GM12892 (cell line): Measurements from ENCODE around the gene HMGN1.

Experiments used
- DNase-seq: peaks from one replicate; pipeline ENCODE4 v3.0.0; 2011; ENCODE audit not compliant: insufficient read length
- FAIRE-seq: peaks from 2 replicates; lab custom pipeline; 2011; peaks lifted over from hg19 to GRCh38; lab: Jason Lieb, UNC
- POLR2A ChIP-seq: IDR thresholded peaks from 2 replicates; pipeline ENCODE4 v1.6.1; 2011; ENCODE audit warnings: low read depth, low read length, control low read depth
- POLR2AphosphoS5 ChIP-seq: IDR thresholded peaks from 2 replicates; pipeline ENCODE4 v1.6.1; 2011; ENCODE audit warnings: low read depth, low read length, control low read depth
- TAF1 ChIP-seq: IDR thresholded peaks from 2 replicates; pipeline ENCODE4 v1.6.1; 2011; ENCODE audit warnings: low read depth, mild to moderate bottlenecking, control low read depth, low read length, borderline replicate concordance

HMGN1 gene

GRCh38 chr21:39312112-39313041 is 36.5 kb downstream of the HMGN1 start:
- TF ChIP-seq TAF1 (no peak), POLR2A (no peak), POLR2AphosphoS5 (no peak)
- peak; percentile 85 for DNase-seq
- peak; percentile 87 for FAIRE-seq

GRCh38 chr21:39311164-39311563 is 37.7 kb downstream of the HMGN1 start:
- TF ChIP-seq TAF1 (no peak), POLR2A (no peak), POLR2AphosphoS5 (no peak)
- no peak for DNase-seq
- no peak for FAIRE-seq

GRCh38 chr21:39307466-39307865 is 41.4 kb downstream of the HMGN1 start:
- FAIRE-seq = no peak
- no peak for TF ChIP-seq POLR2AphosphoS5
- no peak for TF ChIP-seq TAF1
- no peak for TF ChIP-seq POLR2A
- DNase-seq = no peak

GRCh38 chr21:39300587-39300986 is 48.3 kb downstream of the HMGN1 start:
- no peak for DNase-seq
- no peak for FAIRE-seq
- no peak for TF ChIP-seq POLR2A
- TF ChIP-seq POLR2AphosphoS5 = no peak
- TF ChIP-seq TAF1 = no peak

- FAIRE-seq (no peak), DNase-seq (no peak)
- no peak for TF ChIP-seq POLR2A
- TF ChIP-seq POLR2AphosphoS5 = no peak
- no peak for TF ChIP-seq TAF1
Observed at GRCh38 chr21:39296891-39297290, 52.0 kb downstream of the HMGN1 start.
